DND-41 (cell line): Measurements from ENCODE around the gene A3GALT2.
"Not testable (repeated sequence)": the region's sequence is repeated elsewhere in the genome, so short reads cannot be mapped to it uniquely, and the experiment has no call there.

Experiments
- ATAC-seq: fragments of 200-7000 bp; cut with Tn5 transposase; 3 replicates; pipeline ENCODE4 v1.9.1; 2021; ENCODE audit warnings: low read depth; ENCODE audit not compliant: insufficient read depth
- DNase-seq: peaks from one replicate; pipeline ENCODE4 v3.0.0-alpha.2; 2020
- H2AFZ ChIP-seq: 2 replicates; pipeline ENCODE4 v1.6.0; 2012; ENCODE audit warnings: low read depth, low read length
- H3K27ac ChIP-seq: 2 replicates; pipeline ENCODE4 v1.5.1; 2012; ENCODE audit warnings: low read length, inconsistent platforms
- H3K27me3 ChIP-seq: fragments of 200-600 bp; sonication (generic); 2 replicates; pipeline ENCODE4 v1.6.0; 2012; ENCODE audit warnings: low read length, mild to moderate bottlenecking, inconsistent platforms; ENCODE audit not compliant: insufficient read depth, poor library complexity
- H3K36me3 ChIP-seq: 2 replicates; pipeline ENCODE4 v1.5.1; 2012; ENCODE audit warnings: low read length, inconsistent platforms; ENCODE audit not compliant: insufficient read depth
- H3K4me1 ChIP-seq: 2 replicates; pipeline ENCODE4 v1.5.1; 2012; ENCODE audit warnings: mild to moderate bottlenecking, low read length; ENCODE audit not compliant: insufficient read depth
- H3K4me2 ChIP-seq: 2 replicates; pipeline ENCODE4 v1.6.0; 2012; ENCODE audit warnings: mild to moderate bottlenecking, moderate library complexity, low read length, inconsistent platforms; ENCODE audit not compliant: insufficient read depth
- H3K4me3 ChIP-seq, 2 experiments: fragments of 200-600 bp in 1 of 2; shearing (Covaris generic) in 1 of 2; 2 replicates each; pipeline ENCODE4 v1.5.1; 2012 to 2016; ENCODE audit warnings: inconsistent platforms in 2 of 2, low read length in 2 of 2, mild to moderate bottlenecking in 2 of 2, low read depth in 1 of 2, moderate library complexity in 1 of 2
- H3K79me2 ChIP-seq: 2 replicates; pipeline ENCODE4 v1.6.0; 2012; ENCODE audit warnings: low read length, inconsistent platforms; ENCODE audit not compliant: insufficient read depth
- H3K9ac ChIP-seq: 2 replicates; pipeline ENCODE4 v1.6.0; 2012; ENCODE audit warnings: low read depth, mild to moderate bottlenecking, inconsistent platforms, low read length, moderate library complexity
- H3K9me3 ChIP-seq: 2 replicates; pipeline ENCODE4 v1.5.1; 2012; ENCODE audit warnings: low read length, moderate library complexity, mild to moderate bottlenecking, inconsistent platforms; ENCODE audit not compliant: insufficient read depth, severe bottlenecking
- H4K20me1 ChIP-seq: 2 replicates; pipeline ENCODE4 v1.6.0; 2012; ENCODE audit warnings: low read length; ENCODE audit not compliant: insufficient read depth
- CTCF ChIP-seq: IDR thresholded peaks from 2 replicates; pipeline ENCODE4 v1.5.1; 2012; ENCODE audit warnings: borderline replicate concordance, low read length, moderate library complexity, mild to moderate bottlenecking; ENCODE audit not compliant: poor library complexity, severe bottlenecking; ENCODE audit errors: extremely low read depth
- EZH2 ChIP-seq: IDR thresholded peaks from 3 replicates; pipeline ENCODE4 v1.6.1; 2012; ENCODE audit warnings: borderline replicate concordance, low read depth, mild to moderate bottlenecking, moderate library complexity, low read length, inconsistent platforms; ENCODE audit not compliant: severe bottlenecking

Gene A3GALT2

GRCh38 chr1:33311706-33312412 is 9.0 kb downstream of the A3GALT2 start:
- Histone ChIP-seq H4K20me1 (no peaks in the 10 kb centered on the region), H3K9ac (no peak overlapping the region), H3K36me3 (no peaks in the 10 kb centered on the region), H3K4me1 (no peaks in the 10 kb centered on the region), H3K4me3 (no peak overlapping the region), H3K27me3 (no peaks in the 10 kb centered on the region), H3K79me2 (no peaks in the 10 kb centered on the region), H3K27ac (no peak overlapping the region), H3K9me3 (no peaks in the 10 kb centered on the region), H2AFZ (no peak overlapping the region), H3K4me2 (no peak overlapping the region)
- no peak for ATAC-seq
- TF ChIP-seq EZH2: no peak
- TF ChIP-seq CTCF: no peak
- no peak for DNase-seq

- no peak overlapping the region for H3K27ac ChIP-seq
- no peak for DNase-seq
- no peak overlapping the region for H3K9ac ChIP-seq
- no peaks in the 10 kb centered on the region for H3K36me3 ChIP-seq
- H3K4me2 ChIP-seq: no peak overlapping the region
- no peaks in the 10 kb centered on the region for H3K4me1 ChIP-seq
- ATAC-seq: no peak
- TF ChIP-seq CTCF (no peak), EZH2 (no peak)
- no peaks in the 10 kb centered on the region for H3K79me2 ChIP-seq
- no peaks in the 10 kb centered on the region for H3K27me3 ChIP-seq
- no peaks in the 10 kb centered on the region for H4K20me1 ChIP-seq
- H3K9me3 ChIP-seq: no peaks in the 10 kb centered on the region
- H3K4me3 ChIP-seq: no peak overlapping the region
- H2AFZ ChIP-seq: no peak overlapping the region
These were observed 10.2 kb downstream of the A3GALT2 start for GRCh38 chr1:33310702-33311101.

- H3K4me2 ChIP-seq, H3K27ac ChIP-seq, ATAC-seq, H2AFZ ChIP-seq, H3K4me1 ChIP-seq, DNase-seq, H3K4me3 ChIP-seq, H3K79me2 ChIP-seq, H4K20me1 ChIP-seq, H3K27me3 ChIP-seq, H3K9ac ChIP-seq, H3K9me3 ChIP-seq, H3K36me3 ChIP-seq: not testable (repeated sequence)
These were observed 11.5 kb downstream of the A3GALT2 start for GRCh38 chr1:33309351-33309750.

DNA sequence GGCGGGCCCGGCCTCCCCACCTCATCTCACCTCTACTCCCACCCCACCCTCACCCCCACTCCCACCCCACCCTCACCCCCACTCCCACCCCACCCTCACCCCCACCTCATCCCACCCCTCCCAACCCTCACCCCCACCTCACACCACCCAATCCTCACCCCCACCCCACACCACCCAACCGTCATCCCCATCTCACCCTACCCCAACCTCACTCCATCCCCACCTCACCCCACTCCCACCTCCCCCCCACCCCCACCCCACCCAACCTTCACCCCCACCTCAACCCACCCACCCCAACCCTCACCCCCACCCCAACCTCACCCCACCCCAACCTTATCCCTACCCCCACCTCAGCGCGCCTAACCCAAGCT is 13.4 kb downstream of the A3GALT2 start:
- Histone ChIP-seq H3K36me3 (no peaks in the 10 kb centered on the region), H3K9me3 (no peaks in the 10 kb centered on the region), H2AFZ (no peak overlapping the region), H3K79me2 (no peaks in the 10 kb centered on the region), H3K27ac (no peak overlapping the region), H3K9ac (no peak overlapping the region), H3K4me2 (no peak overlapping the region), H4K20me1 (no peaks in the 10 kb centered on the region), H3K27me3 (no peaks in the 10 kb centered on the region), H3K4me3 (no peak overlapping the region), H3K4me1 (no peaks in the 10 kb centered on the region)
- TF ChIP-seq EZH2 (no peak), CTCF (no peak)
- ATAC-seq (no peak), DNase-seq (no peak)
